ENCODE data around the gene ENOX1. TPM values are rescaled to one million over a fixed set of nuclear protein-coding genes. Genes with fewer than 3 reads are reported as not detected.

The ENOX1 gene
- total and polyA plus RNA-seq, 2 donors (not counting 3 experiments of a cell fraction or from before 2014, with no cell fraction given) = 0.17 to 0.97 TPM

DNA sequence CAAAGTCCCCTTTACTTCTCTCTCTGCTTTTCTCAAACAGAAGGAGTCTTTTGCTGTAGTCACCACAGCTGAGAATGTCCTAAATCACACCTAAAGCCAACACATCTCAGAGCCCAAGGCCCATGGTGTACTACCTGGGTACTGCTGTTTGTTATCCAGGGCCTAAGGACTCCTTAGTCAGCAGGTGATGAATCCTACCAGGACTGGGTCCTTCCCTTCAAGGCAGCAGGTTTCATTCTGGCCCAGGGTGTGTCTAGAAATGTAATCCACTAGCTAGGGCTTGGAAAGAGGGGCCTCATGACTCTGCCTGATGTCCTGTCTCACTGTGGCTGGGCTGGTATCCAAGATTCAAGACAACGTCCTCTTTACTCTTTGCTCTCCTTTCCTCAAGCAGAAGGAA, 36.2 kb upstream of the ENOX1 start:
- H3K9me3 ChIP-seq (replicated peaks; ENCODE audit: control insufficient read depth, insufficient read depth, low read length) = no peaks in the 10 kb centered on the region
- H2AFZ ChIP-seq (ENCODE audit: low read depth, low read length) = no peak overlapping the region
- no peaks in the 10 kb centered on the region for H3K79me2 ChIP-seq (ENCODE audit: control insufficient read depth, insufficient read depth, low read length)
- no peak overlapping the region for H3K9ac ChIP-seq (replicated peaks; ENCODE audit: extremely low read depth, insufficient read depth, low read length)
- POLR2A ChIA-PET = no interaction called here
- no peaks in the 10 kb centered on the region for H3K36me3 ChIP-seq (ENCODE audit: control insufficient read depth in 2 of 2, extremely low read depth in 1 of 2, insufficient read depth in 2 of 2, low read length in 2 of 2)
- BruUV-seq (replicated peaks) = no TSS peak
- DNase-seq (ENCODE audit: low read depth, low spot score) (no peak), FAIRE-seq (no peak)
- no peaks in the 10 kb centered on the region for H3K4me1 ChIP-seq (ENCODE audit: control insufficient read depth, extremely low read depth, insufficient read depth, low read length)
- CTCF ChIA-PET = no interaction called here
- TF ChIP-seq POLR2AphosphoS5 (IDR thresholded peaks at IDR 0.05; ENCODE audit: insufficient read depth, low read depth, low read length) (no peak), FOS (IDR thresholded peaks at IDR 0.05; ENCODE audit: borderline replicate concordance, insufficient read depth, low read length) (no peak), JUN (IDR thresholded peaks at IDR 0.05; ENCODE audit: borderline replicate concordance, insufficient read depth, insufficient read length, low read depth) (no peak)
- no peak overlapping the region for H3K4me3 ChIP-seq (replicated peaks in 1 of 3; ENCODE audit: insufficient read depth in 1 of 3, low read depth in 1 of 3, low read length in 3 of 3)
- no peaks in the 10 kb centered on the region for H4K20me1 ChIP-seq (replicated peaks; ENCODE audit: control insufficient read depth, extremely low read depth, insufficient read depth, low read length)
- no peak overlapping the region for H3K4me2 ChIP-seq (ENCODE audit: insufficient read depth, low read length)
- dilution Hi-C loops (cut with MboI; ENCODE audit: extremely low pct_ligation_motif_present, low sequenced_read_pairs) = no loop called here
- no peaks in the 10 kb centered on the region for H3K9me1 ChIP-seq (replicated peaks; ENCODE audit: control insufficient read depth, extremely low read depth, insufficient read depth, low read length)
- no peak overlapping the region for H3K27ac ChIP-seq (ENCODE audit: insufficient read depth, low read depth, low read length)
- H3K27me3 ChIP-seq (ENCODE audit: control insufficient read depth in 2 of 2, insufficient read depth in 2 of 2, low read length in 2 of 2) = no peaks in the 10 kb centered on the region
- intact Hi-C loops (cut with micrococcal nuclease) = no loop called here

DNA sequence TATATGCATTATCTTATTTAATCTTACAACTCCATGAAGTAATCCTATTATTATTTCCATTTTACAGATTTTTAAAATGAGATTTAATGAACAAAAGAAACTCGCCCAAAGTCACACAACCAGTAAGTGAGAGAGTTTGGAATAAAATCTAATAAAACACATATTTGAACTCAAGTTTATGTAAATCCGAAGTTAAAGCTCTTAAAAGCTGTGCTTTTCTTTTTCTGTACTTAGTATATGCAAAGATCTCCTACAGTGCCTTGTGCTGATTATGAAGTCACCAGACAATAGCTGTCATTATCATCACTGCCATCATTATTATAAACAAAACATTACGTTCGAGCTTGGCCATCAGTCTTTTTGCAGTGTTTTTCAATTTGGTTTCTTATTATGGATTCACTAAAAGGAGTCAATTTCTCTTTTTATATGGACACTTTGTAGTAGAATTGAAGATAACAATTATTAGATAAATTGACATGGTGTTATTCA, 29.7 kb upstream of the ENOX1 start:
- H3K4me2 ChIP-seq (ENCODE audit: insufficient read depth, low read length) = no peak overlapping the region
- no peaks in the 10 kb centered on the region for H3K36me3 ChIP-seq (ENCODE audit: control insufficient read depth in 2 of 2, extremely low read depth in 1 of 2, insufficient read depth in 2 of 2, low read length in 2 of 2)
- H4K20me1 ChIP-seq (replicated peaks; ENCODE audit: control insufficient read depth, extremely low read depth, insufficient read depth, low read length) = no peaks in the 10 kb centered on the region
- DNase-seq (ENCODE audit: low read depth, low spot score) (no peak), FAIRE-seq (no peak)
- no peak overlapping the region for H3K9ac ChIP-seq (replicated peaks; ENCODE audit: extremely low read depth, insufficient read depth, low read length)
- CTCF ChIA-PET = interaction anchor here (1.0 to 5.8 kb wide), 2 partner anchors 10 to 12 kb away, joined by 3 to 37 read pairs; no protein-coding TSS in a partner anchor
- no TSS peak for BruUV-seq (replicated peaks)
- H3K79me2 ChIP-seq (ENCODE audit: control insufficient read depth, insufficient read depth, low read length) = no peaks in the 10 kb centered on the region
- H3K27ac ChIP-seq (ENCODE audit: insufficient read depth, low read depth, low read length) = no peak overlapping the region
- H3K4me3 ChIP-seq (replicated peaks in 1 of 3; ENCODE audit: insufficient read depth in 1 of 3, low read depth in 1 of 3, low read length in 3 of 3) = no peak overlapping the region
- intact Hi-C loops (cut with micrococcal nuclease) = no loop called here
- peaks cover 20% of the 10 kb centered on the region for H3K4me1 ChIP-seq (ENCODE audit: control insufficient read depth, extremely low read depth, insufficient read depth, low read length)
- H3K9me1 ChIP-seq (replicated peaks; ENCODE audit: control insufficient read depth, extremely low read depth, insufficient read depth, low read length) = no peaks in the 10 kb centered on the region
- no peaks in the 10 kb centered on the region for H3K9me3 ChIP-seq (replicated peaks; ENCODE audit: control insufficient read depth, insufficient read depth, low read length)
- H3K27me3 ChIP-seq (ENCODE audit: control insufficient read depth in 2 of 2, insufficient read depth in 2 of 2, low read length in 2 of 2) = no peaks in the 10 kb centered on the region
- POLR2A ChIA-PET = no interaction called here
- dilution Hi-C loops (cut with MboI; ENCODE audit: extremely low pct_ligation_motif_present, low sequenced_read_pairs) = no loop called here
- TF ChIP-seq EZH2 (IDR thresholded peaks at IDR 0.05; ENCODE audit: borderline replicate concordance, low read depth, low read length, severe bottlenecking) (no peak), GATA2 (IDR thresholded peaks at IDR 0.05; ENCODE audit: insufficient read depth, insufficient read length, low read depth, low read length) (no peak), FOS (IDR thresholded peaks at IDR 0.05; ENCODE audit: borderline replicate concordance, insufficient read depth, low read length) (no peak), JUN (IDR thresholded peaks at IDR 0.05; ENCODE audit: borderline replicate concordance, insufficient read depth, insufficient read length, low read depth) (no peak), POLR2A (IDR thresholded peaks at IDR 0.05; ENCODE audit: low read depth, low read length) (no peak), POLR2AphosphoS5 (IDR thresholded peaks at IDR 0.05; ENCODE audit: insufficient read depth, low read depth, low read length) (no peak), MYC (IDR thresholded peaks at IDR 0.05; ENCODE audit: low read depth, low read length) (no peak), MAX (IDR thresholded peaks at IDR 0.05; ENCODE audit: insufficient read depth, insufficient read length) (no peak)
- TF ChIP-seq, protein P1, sequence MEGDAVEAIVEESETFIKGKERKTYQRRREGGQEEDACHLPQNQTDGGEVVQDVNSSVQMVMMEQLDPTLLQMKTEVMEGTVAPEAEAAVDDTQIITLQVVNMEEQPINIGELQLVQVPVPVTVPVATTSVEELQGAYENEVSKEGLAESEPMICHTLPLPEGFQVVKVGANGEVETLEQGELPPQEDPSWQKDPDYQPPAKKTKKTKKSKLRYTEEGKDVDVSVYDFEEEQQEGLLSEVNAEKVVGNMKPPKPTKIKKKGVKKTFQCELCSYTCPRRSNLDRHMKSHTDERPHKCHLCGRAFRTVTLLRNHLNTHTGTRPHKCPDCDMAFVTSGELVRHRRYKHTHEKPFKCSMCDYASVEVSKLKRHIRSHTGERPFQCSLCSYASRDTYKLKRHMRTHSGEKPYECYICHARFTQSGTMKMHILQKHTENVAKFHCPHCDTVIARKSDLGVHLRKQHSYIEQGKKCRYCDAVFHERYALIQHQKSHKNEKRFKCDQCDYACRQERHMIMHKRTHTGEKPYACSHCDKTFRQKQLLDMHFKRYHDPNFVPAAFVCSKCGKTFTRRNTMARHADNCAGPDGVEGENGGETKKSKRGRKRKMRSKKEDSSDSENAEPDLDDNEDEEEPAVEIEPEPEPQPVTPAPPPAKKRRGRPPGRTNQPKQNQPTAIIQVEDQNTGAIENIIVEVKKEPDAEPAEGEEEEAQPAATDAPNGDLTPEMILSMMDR (IDR thresholded peaks at IDR 0.05; ENCODE audit: extremely low read depth in 1 of 2, insufficient read depth in 1 of 2, low read depth in 1 of 2, low read length in 2 of 2) = no peak
- no peak overlapping the region for H2AFZ ChIP-seq (ENCODE audit: low read depth, low read length)
